ENCODE data around the gene CST9.

DNA sequence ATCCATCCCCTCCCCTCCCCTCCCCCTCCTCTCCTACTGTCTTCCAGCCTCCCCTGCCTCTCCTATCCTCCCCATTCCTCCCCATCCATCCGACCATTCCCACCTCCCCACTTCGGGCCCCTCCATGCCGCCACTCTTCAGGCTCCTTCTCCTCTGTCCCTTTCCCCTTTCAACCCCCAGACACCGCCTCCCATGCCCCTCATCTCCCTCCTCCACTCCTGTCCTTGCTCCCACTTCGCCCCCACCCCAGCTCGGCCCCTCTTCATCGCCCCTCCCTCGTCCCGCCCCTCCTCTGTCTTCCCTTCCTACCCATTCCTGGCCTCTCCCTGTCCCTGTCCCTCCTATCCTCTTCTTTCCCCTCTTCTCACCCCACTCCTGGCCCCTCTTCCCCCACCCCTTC is 32.6 kb upstream of the CST9 start:
- TF ChIP-seq NRF1 (conservative IDR thresholded peaks at IDR 0.05; ENCODE audit: low read depth, low read length) (no peak), PML (IDR thresholded peaks at IDR 0.05; ENCODE audit: low read length) (no peak), CTCF (IDR thresholded peaks at IDR 0.05 in 2 of 3, conservative IDR thresholded peaks at IDR 0.05 in 1 of 3; ENCODE audit: control insufficient read depth in 2 of 3, extremely low read depth in 1 of 3, insufficient read depth in 1 of 3, low read depth in 3 of 3, low read length in 3 of 3) (no peak)
